ENCODE data around the gene RBM28. TPM values are rescaled to one million over a fixed set of nuclear protein-coding genes. Genes with fewer than 3 reads are reported as not detected.

The RBM28 gene
- polyA plus RNA-seq, 2 of the 4 experiments (the other 2 are of a cell fraction), result 77.3 to 79.5 TPM

DNA sequence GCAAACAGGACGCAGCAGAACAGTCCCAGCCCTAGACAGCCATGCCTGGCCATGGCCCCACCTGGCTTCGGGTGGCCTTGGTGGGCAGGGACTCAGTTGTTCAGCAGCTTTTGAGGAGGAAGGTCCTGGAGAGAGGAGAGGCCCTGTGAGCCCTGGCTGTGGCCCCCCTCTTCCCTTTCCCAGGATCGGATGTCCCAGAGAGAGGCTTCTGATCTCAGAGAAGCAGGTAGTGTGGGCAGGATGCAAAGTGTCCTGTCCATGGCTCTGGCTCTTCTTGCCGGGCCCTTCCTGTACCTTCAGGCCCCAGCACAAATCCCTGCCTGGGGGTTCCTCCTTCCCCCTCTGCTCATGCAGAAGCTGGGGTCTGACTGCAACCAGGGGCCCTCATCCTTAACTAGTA lies 16.2 kb upstream of the RBM28 start:
- no peak for TF ChIP-seq ESRRA (IDR thresholded peaks at IDR 0.05; ENCODE audit: borderline replicate concordance, low read length)
- DNase-seq (ENCODE audit: low read depth in 1 of 2, low spot score in 1 of 2) (no peak), FAIRE-seq (no peak), ATAC-seq (no peak)
- H3K4me3 ChIP-seq, result no peak overlapping the region
- WGBS (ENCODE audit: missing lambda C conversion rate), result 81% methylated on average over 2 of the region's 4 CpGs
- H3K4me1 ChIP-seq, result no peaks in the 10 kb centered on the region
- H3K27ac ChIP-seq, result no peak overlapping the region
- ChIA-PET POLR2A (interaction anchor here (0.6 kb wide), 1 partner anchor 16 kb away, joined by 3 read pairs; the partner anchor contains the start of gene RBM28), CTCF (interaction anchor here (0.9 to 11.1 kb wide), 4 partner anchors 12 to 67 kb away, joined by 3 to 109 read pairs (median 49); no protein-coding TSS in a partner anchor)
- H3K9me3 ChIP-seq, result no peaks in the 10 kb centered on the region
- no peak overlapping the region for H3K4me2 ChIP-seq

DNA sequence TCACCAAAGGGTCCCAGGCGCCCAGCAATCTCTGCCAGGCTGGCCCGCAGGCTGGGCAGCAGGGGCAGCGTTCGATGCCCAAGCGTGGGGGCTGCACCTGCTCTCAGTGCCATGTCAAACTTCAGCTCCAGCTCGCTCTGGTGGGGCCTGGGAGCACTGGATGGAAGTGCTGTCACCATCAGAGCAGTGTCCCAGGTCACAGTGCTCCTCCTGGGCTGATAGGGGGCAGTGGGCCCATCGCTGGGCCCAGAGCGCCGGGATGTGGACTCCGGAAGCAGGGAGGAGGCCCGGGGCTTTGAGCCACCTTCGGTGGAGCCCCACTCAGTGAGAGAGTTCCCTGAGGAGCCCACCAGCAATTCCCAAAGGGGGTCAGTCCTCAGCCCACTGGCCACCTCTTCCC lies 15.6 kb upstream of the RBM28 start:
- no peak for FAIRE-seq
- 86% methylated on average over 11 of the region's 12 CpGs for WGBS (ENCODE audit: missing lambda C conversion rate)
- Histone ChIP-seq H3K9me3 (no peaks in the 10 kb centered on the region), H3K4me3 (no peak overlapping the region), H3K27ac (no peak overlapping the region), H3K4me2 (no peak overlapping the region), H3K4me1 (no peaks in the 10 kb centered on the region)
- TF ChIP-seq POLR2AphosphoS2 (conservative IDR thresholded peaks at IDR 0.05; ENCODE audit: low read length) (no peak), ZC3H11A (IDR thresholded peaks at IDR 0.05) (no peak), HOXB5 (CRISPR knock-in tag; IDR thresholded peaks at IDR 0.05) (no peak), PHF8 (IDR thresholded peaks at IDR 0.05; ENCODE audit: borderline replicate concordance, low read depth) (no peak), HDAC2 (IDR thresholded peaks at IDR 0.05) (no peak), FOXS1 (CRISPR knock-in tag; IDR thresholded peaks at IDR 0.05) (no peak), EP300 (IDR thresholded peaks at IDR 0.05) (no peak), ZSCAN20 (CRISPR knock-in tag; IDR thresholded peaks at IDR 0.05) (no peak), ZNF302 (CRISPR knock-in tag; IDR thresholded peaks at IDR 0.05) (no peak), TP53 (CRISPR knock-in tag; IDR thresholded peaks at IDR 0.05) (no peak), ESRRA (IDR thresholded peaks at IDR 0.05; ENCODE audit: borderline replicate concordance, low read length) (no peak)
- TF ChIP-seq, protein P1, sequence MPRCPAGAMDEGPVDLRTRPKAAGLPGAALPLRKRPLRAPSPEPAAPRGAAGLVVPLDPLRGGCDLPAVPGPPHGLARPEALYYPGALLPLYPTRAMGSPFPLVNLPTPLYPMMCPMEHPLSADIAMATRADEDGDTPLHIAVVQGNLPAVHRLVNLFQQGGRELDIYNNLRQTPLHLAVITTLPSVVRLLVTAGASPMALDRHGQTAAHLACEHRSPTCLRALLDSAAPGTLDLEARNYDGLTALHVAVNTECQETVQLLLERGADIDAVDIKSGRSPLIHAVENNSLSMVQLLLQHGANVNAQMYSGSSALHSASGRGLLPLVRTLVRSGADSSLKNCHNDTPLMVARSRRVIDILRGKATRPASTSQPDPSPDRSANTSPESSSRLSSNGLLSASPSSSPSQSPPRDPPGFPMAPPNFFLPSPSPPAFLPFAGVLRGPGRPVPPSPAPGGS (IDR thresholded peaks at IDR 0.05), result no peak
- TF ChIP-seq, protein P2, sequence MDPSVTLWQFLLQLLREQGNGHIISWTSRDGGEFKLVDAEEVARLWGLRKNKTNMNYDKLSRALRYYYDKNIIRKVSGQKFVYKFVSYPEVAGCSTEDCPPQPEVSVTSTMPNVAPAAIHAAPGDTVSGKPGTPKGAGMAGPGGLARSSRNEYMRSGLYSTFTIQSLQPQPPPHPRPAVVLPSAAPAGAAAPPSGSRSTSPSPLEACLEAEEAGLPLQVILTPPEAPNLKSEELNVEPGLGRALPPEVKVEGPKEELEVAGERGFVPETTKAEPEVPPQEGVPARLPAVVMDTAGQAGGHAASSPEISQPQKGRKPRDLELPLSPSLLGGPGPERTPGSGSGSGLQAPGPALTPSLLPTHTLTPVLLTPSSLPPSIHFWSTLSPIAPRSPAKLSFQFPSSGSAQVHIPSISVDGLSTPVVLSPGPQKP (IDR thresholded peaks at IDR 0.05; ENCODE audit: low read depth, low read length), result no peak
- ATAC-seq, result no peak
- ChIA-PET POLR2A (interaction anchor here (0.5 kb wide), 1 partner anchor 15 kb away, joined by 3 read pairs; the partner anchor contains the start of gene RBM28), CTCF (interaction anchor here (1.2 to 11.1 kb wide), 6 partner anchors 12 to 73 kb away, joined by 3 to 109 read pairs (median 6); no protein-coding TSS in a partner anchor)
- no peak for DNase-seq (ENCODE audit: low read depth in 1 of 2, low spot score in 1 of 2)

GRCh38 chr7:128358233-128358632 lies 14.5 kb upstream of the RBM28 start:
- Histone ChIP-seq H3K27ac (no peak overlapping the region), H3K4me3 (no peak overlapping the region), H3K4me1 (no peaks in the 10 kb centered on the region), H3K9me3 (no peaks in the 10 kb centered on the region), H3K4me2 (no peak overlapping the region)
- ATAC-seq, result no peak
- TF ChIP-seq CEBPB (IDR thresholded peaks at IDR 0.05) (no peak), HES2 (IDR thresholded peaks at IDR 0.05) (no peak), JUNB (IDR thresholded peaks at IDR 0.05) (no peak), KDM5A (IDR thresholded peaks at IDR 0.05) (no peak), FOSL2 (IDR thresholded peaks at IDR 0.05) (no peak), FOSL2 (CRISPR knock-in tag; IDR thresholded peaks at IDR 0.05) (no peak), PHF8 (IDR thresholded peaks at IDR 0.05; ENCODE audit: borderline replicate concordance, low read depth) (no peak), HEYL (CRISPR knock-in tag; IDR thresholded peaks at IDR 0.05) (no peak), ZNF302 (CRISPR knock-in tag; IDR thresholded peaks at IDR 0.05) (no peak), ZSCAN20 (CRISPR knock-in tag; IDR thresholded peaks at IDR 0.05) (no peak), POLR2AphosphoS2 (conservative IDR thresholded peaks at IDR 0.05; ENCODE audit: low read length) (no peak), FOXS1 (CRISPR knock-in tag; IDR thresholded peaks at IDR 0.05) (no peak), CBX2 (IDR thresholded peaks at IDR 0.05; ENCODE audit: borderline replicate concordance, low read depth) (no peak), RARB (CRISPR knock-in tag; IDR thresholded peaks at IDR 0.05) (no peak), EHMT2 (IDR thresholded peaks at IDR 0.05; ENCODE audit: low read depth) (no peak), RNF2 (IDR thresholded peaks at IDR 0.05; ENCODE audit: borderline replicate concordance, low read depth) (no peak), POLR2A (IDR thresholded peaks at IDR 0.05; ENCODE audit: low read length) (no peak), MAZ (IDR thresholded peaks at IDR 0.05; ENCODE audit: borderline replicate concordance, low read depth, low read length) (no peak), NR3C1 (IDR thresholded peaks at IDR 0.05) (no peak), HOXB13 (CRISPR knock-in tag; IDR thresholded peaks at IDR 0.05; ENCODE audit: low read depth) (no peak)
- TF ChIP-seq, protein P3, sequence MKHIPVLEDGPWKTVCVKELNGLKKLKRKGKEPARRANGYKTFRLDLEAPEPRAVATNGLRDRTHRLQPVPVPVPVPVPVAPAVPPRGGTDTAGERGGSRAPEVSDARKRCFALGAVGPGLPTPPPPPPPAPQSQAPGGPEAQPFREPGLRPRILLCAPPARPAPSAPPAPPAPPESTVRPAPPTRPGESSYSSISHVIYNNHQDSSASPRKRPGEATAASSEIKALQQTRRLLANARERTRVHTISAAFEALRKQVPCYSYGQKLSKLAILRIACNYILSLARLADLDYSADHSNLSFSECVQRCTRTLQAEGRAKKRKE (CRISPR knock-in tag; IDR thresholded peaks at IDR 0.05; ENCODE audit: low read depth), result no peak
- DNase-seq (ENCODE audit: low read depth in 1 of 2, low spot score in 1 of 2), result no peak
- ChIA-PET CTCF (interaction anchor here (0.9 to 11.1 kb wide), 9 partner anchors 10 to 74 kb away, joined by 3 to 109 read pairs (median 4); no protein-coding TSS in a partner anchor), POLR2A (interaction anchor here (1.2 kb wide), 1 partner anchor 15 kb away, joined by 4 read pairs; the partner anchor contains the start of gene RBM28)
- FAIRE-seq, result no peak
- WGBS (ENCODE audit: missing lambda C conversion rate), result 6% methylated on average over 1 of the region's 1 CpG

Data from A549 (cell line).